OCI-LY7 (cell line): ENCODE results near the gene PAQR5. TPM values are rescaled to one million over a fixed set of nuclear protein-coding genes. Genes with fewer than 3 reads are reported as not detected.

ENCODE experiments used
- BruUV-seq: library from RNA; stranded (reverse); fragments of 400-500 nt; replicated peaks from 2 replicates; lab custom pipeline; 2021; lab: Mats Ljungman, UMichigan
- CTCF ChIA-PET: fragments of 300-600 bp; sonication (Branson Sonifier 250); formaldehyde crosslinking; loops from one replicate; lab custom pipeline; 2022; ENCODE audit warnings: antibody characterized with exemption; ENCODE audit not compliant: unreplicated experiment; lab: Charles Lee
- POLR2A ChIA-PET: fragments of 300-600 bp; sonication (Branson Sonifier 250); formaldehyde crosslinking; loops from one replicate; lab custom pipeline; 2022; ENCODE audit warnings: antibody characterized with exemption; lab: Charles Lee
- DNase-seq: peaks from one replicate; pipeline ENCODE4 v3.0.0-alpha.2; 2015; ENCODE audit warnings: low spot score
- H2AFZ ChIP-seq: fragments of 200-600 bp; sonication (generic), shearing (Covaris generic); 2 replicates; pipeline ENCODE4 v1.6.1; 2014; ENCODE audit warnings: mild to moderate bottlenecking, antibody characterized with exemption, low read length, moderate library complexity
- H3K27ac ChIP-seq: fragments of 200-600 bp; sonication (generic); 2 replicates; pipeline ENCODE4 v1.5.1; 2014; ENCODE audit warnings: mixed run types, low read depth, mild to moderate bottlenecking, moderate library complexity, low read length, inconsistent platforms; ENCODE audit not compliant: poor library complexity, severe bottlenecking
- H3K36me3 ChIP-seq: fragments of 200-600 bp; sonication (generic); 2 replicates; pipeline ENCODE4 v1.6.1; 2014; ENCODE audit warnings: mild to moderate bottlenecking, antibody characterized with exemption, low read length, moderate library complexity, mixed read lengths; ENCODE audit not compliant: insufficient read depth
- H3K4me1 ChIP-seq: fragments of 200-600 bp; sonication (generic); 2 replicates; pipeline ENCODE4 v1.5.1; 2014; ENCODE audit warnings: mild to moderate bottlenecking, low read length; ENCODE audit not compliant: insufficient read depth, poor library complexity, severe bottlenecking
- H3K4me2 ChIP-seq: fragments of 200-600 bp; sonication (generic); 2 replicates; pipeline ENCODE4 v1.6.1; 2014; ENCODE audit warnings: mild to moderate bottlenecking, low read length
- H3K4me3 ChIP-seq: fragments of 200-600 bp; sonication (generic); 2 replicates; pipeline ENCODE4 v1.5.1; 2014; ENCODE audit warnings: mild to moderate bottlenecking, low read depth, low read length; ENCODE audit not compliant: poor library complexity, severe bottlenecking
- H3K79me2 ChIP-seq: fragments of 200-600 bp; sonication (generic); 2 replicates; pipeline ENCODE4 v1.6.1; 2016; ENCODE audit warnings: low read depth, mild to moderate bottlenecking, low read length, moderate library complexity, mixed read lengths; ENCODE audit not compliant: insufficient read depth
- H3K9me2 ChIP-seq: fragments of 200-600 bp; sonication (generic); 2 replicates; pipeline ENCODE4 v1.6.1; 2016; ENCODE audit warnings: mild to moderate bottlenecking, low read length, mixed read lengths; ENCODE audit not compliant: insufficient read depth
- H3K9me3 ChIP-seq: fragments of 200-600 bp; sonication (generic); 2 replicates; pipeline ENCODE4 v1.6.1; 2014; ENCODE audit warnings: mild to moderate bottlenecking, mixed run types, low read length, mixed read lengths
- H4K20me1 ChIP-seq: fragments of 200-600 bp; sonication (generic); 2 replicates; pipeline ENCODE4 v1.6.1; 2014; ENCODE audit warnings: mild to moderate bottlenecking, antibody characterized with exemption, low read length, moderate library complexity, mixed read lengths; ENCODE audit not compliant: insufficient read depth
- CTCF ChIP-seq: fragments of 200-600 bp; sonication (generic); conservative IDR thresholded peaks from 2 replicates; pipeline ENCODE4 v1.5.1; 2014; ENCODE audit warnings: mild to moderate bottlenecking, antibody characterized with exemption, low read length, moderate library complexity, mixed read lengths
- EZH2phosphoT487 ChIP-seq: fragments of 200-600 bp; sonication (generic); IDR thresholded peaks from 2 replicates; pipeline ENCODE4 v1.6.1; 2018; ENCODE audit warnings: low read depth, borderline replicate concordance, mild to moderate bottlenecking, mixed run types, antibody characterized with exemption, low read length, moderate library complexity, mixed read lengths
- intact Hi-C: fragments of 100-400 bp; cut with micrococcal nuclease; formaldehyde crosslinking; loops from one replicate; pipeline ENCODE4 v1.10.0; 2022; ENCODE audit not compliant: unreplicated experiment
- total RNA-seq, 2 experiments: library from RNA; depleted of rRNA in 1 of 2; stranded (reverse); fragments of >200 nt in 1 of 2; shearing (Covaris generic) in 1 of 2; gene quantifications; 2 replicates each; pipeline ENCODE4 v1.2.3, GENCODE V29; 2014 to 2022

Gene PAQR5
- total RNA-seq, 2 experiments from 2014 or later, result not detected

GRCh38 chr15:69422336-69422895 lies 123.7 kb downstream of the PAQR5 start:
- Histone ChIP-seq H4K20me1 (0 out of 2 replicates have a peak, but pooled peaks cover 5% of the 10 kb centered on the region), H3K27ac (no peak overlapping the region), H3K4me2 (no peak overlapping the region), H3K4me3 (no peak overlapping the region), H3K79me2 (peaks cover 10% of the 10 kb centered on the region; the same call in 1 of the 2 replicates), H3K4me1 (no peaks in the 10 kb centered on the region), H3K9me3 (no peaks in the 10 kb centered on the region), H3K9me2 (no peaks in the 10 kb centered on the region), H3K36me3 (peaks cover 99% of the 10 kb centered on the region), H2AFZ (no peak overlapping the region)
- no peak for DNase-seq
- BruUV-seq, result no TSS peak
- intact Hi-C loops, result no loop called here
- no peak for TF ChIP-seq CTCF
- no peak for TF ChIP-seq EZH2phosphoT487
- ChIA-PET POLR2A (interaction anchor here (0.8 to 1.7 kb wide), 2 partner anchors 30 to 403 kb away, joined by 3 to 7 read pairs; no protein-coding TSS in a partner anchor), CTCF (no interaction called here)

GRCh38 chr15:69424001-69424400 lies 125.3 kb downstream of the PAQR5 start:
- Histone ChIP-seq H3K4me2 (no peak overlapping the region), H3K36me3 (peaks cover 98% of the 10 kb centered on the region), H2AFZ (no peak overlapping the region), H3K9me2 (no peaks in the 10 kb centered on the region), H3K9me3 (no peaks in the 10 kb centered on the region), H3K4me3 (no peak overlapping the region), H3K4me1 (no peaks in the 10 kb centered on the region), H4K20me1 (no peaks in the 10 kb centered on the region), H3K27ac (no peak overlapping the region), H3K79me2 (no peaks in the 10 kb centered on the region)
- BruUV-seq, result no TSS peak
- POLR2A ChIA-PET, result interaction anchor here (1.7 kb wide), 1 partner anchor 28 kb away, joined by 7 read pairs; no protein-coding TSS in a partner anchor
- TF ChIP-seq EZH2phosphoT487 (no peak), CTCF (no peak)
- DNase-seq, result no peak
- intact Hi-C loops, result no loop called here
- CTCF ChIA-PET, result no interaction called here

DNA sequence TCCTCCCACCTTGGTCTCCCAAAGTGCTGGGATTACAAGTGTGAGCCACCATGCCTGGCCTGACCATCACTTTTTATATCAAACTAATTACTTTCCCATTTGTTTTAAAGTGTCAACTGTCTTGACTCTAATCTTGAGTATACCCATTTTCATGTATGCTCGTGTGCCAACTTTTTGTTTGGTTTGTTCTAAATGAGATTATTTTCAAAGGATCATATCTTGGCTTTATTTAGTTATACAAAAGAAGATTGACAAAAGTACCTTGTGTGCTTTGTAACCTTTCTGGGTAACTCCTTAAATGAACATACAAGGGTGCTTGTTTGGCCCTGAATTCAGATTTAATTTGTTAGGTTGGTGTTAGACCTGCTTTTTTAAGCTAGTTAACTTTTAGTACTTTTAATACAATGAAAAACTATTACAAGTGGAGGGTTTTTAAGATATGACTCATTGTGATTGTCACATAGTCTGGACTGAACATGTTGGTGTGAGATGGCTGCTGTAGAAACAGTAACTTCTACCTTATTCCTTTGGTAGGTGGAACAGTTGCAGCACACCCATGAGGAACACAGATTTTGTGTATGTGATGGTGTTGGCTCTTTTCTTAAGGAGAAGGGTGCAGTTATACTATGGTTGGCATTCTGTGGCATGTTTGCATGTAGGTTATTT lies 126.2 kb downstream of the PAQR5 start:
- CTCF ChIA-PET, result no interaction called here
- H3K36me3 ChIP-seq, result peaks cover 98% of the 10 kb centered on the region
- no peak overlapping the region for H2AFZ ChIP-seq
- BruUV-seq, result no TSS peak
- DNase-seq, result no peak
- no peaks in the 10 kb centered on the region for H3K79me2 ChIP-seq
- no peak overlapping the region for H3K4me2 ChIP-seq
- intact Hi-C loops, result no loop called here
- TF ChIP-seq CTCF, result no peak
- H3K9me2 ChIP-seq, result no peaks in the 10 kb centered on the region
- H3K27ac ChIP-seq, result no peak overlapping the region
- POLR2A ChIA-PET, result no interaction called here
- no peaks in the 10 kb centered on the region for H3K9me3 ChIP-seq
- H3K4me3 ChIP-seq, result no peak overlapping the region
- H4K20me1 ChIP-seq, result no peaks in the 10 kb centered on the region
- H3K4me1 ChIP-seq, result no peaks in the 10 kb centered on the region
